ENCODE results near the gene FTSJ3. TPM values are rescaled to one million over a fixed set of nuclear protein-coding genes. Genes with fewer than 3 reads are reported as not detected.
A peak's percentile ranks its signal among the peaks of the same experiment; 100 is the strongest.

The FTSJ3 gene
- total and polyA plus RNA-seq, 2 of the 13 experiments (the other 11 are each of a cell fraction or from before 2014, with no cell fraction given): 26.0 to 64.2 TPM

- TF ChIP-seq, protein P1, sequence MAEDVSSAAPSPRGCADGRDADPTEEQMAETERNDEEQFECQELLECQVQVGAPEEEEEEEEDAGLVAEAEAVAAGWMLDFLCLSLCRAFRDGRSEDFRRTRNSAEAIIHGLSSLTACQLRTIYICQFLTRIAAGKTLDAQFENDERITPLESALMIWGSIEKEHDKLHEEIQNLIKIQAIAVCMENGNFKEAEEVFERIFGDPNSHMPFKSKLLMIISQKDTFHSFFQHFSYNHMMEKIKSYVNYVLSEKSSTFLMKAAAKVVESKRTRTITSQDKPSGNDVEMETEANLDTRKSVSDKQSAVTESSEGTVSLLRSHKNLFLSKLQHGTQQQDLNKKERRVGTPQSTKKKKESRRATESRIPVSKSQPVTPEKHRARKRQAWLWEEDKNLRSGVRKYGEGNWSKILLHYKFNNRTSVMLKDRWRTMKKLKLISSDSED (CRISPR knock-in tag; IDR thresholded peaks at IDR 0.05): 0 out of 2 replicates have a peak, but pooled peaks have one; percentile 24
- TF ChIP-seq ZBTB26 (CRISPR knock-in tag; IDR thresholded peaks at IDR 0.05; ENCODE audit: borderline replicate concordance) (peak; percentile 77; the same call in 1 of the 2 replicates), FOXM1 (CRISPR knock-in tag; IDR thresholded peaks at IDR 0.05) (peak; percentile 83; the same call in 1 of the 2 replicates), SKIL (CRISPR knock-in tag; IDR thresholded peaks at IDR 0.05; ENCODE audit: borderline replicate concordance) (peak; percentile 51), ZNF275 (CRISPR knock-in tag; IDR thresholded peaks at IDR 0.05; ENCODE audit: borderline replicate concordance) (no peak; the same call in 1 of the 2 replicates), THAP11 (CRISPR knock-in tag; IDR thresholded peaks at IDR 0.05) (peak; percentile 96), AKNA (CRISPR knock-in tag; IDR thresholded peaks at IDR 0.05; ENCODE audit: borderline replicate concordance) (0 out of 2 replicates have a peak, but pooled peaks have one; percentile 70)
- TF ChIP-seq, protein P2, sequence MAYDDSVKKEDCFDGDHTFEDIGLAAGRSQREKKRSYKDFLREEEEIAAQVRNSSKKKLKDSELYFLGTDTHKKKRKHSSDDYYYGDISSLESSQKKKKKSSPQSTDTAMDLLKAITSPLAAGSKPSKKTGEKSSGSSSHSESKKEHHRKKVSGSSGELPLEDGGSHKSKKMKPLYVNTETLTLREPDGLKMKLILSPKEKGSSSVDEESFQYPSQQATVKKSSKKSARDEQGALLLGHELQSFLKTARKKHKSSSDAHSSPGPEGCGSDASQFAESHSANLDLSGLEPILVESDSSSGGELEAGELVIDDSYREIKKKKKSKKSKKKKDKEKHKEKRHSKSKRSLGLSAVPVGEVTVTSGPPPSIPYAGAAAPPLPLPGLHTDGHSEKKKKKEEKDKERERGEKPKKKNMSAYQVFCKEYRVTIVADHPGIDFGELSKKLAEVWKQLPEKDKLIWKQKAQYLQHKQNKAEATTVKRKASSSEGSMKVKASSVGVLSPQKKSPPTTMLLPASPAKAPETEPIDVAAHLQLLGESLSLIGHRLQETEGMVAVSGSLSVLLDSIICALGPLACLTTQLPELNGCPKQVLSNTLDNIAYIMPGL (CRISPR knock-in tag; IDR thresholded peaks at IDR 0.05; ENCODE audit: borderline replicate concordance in 1 of 2, low read depth in 1 of 2): peak; percentile 77 to 95
- TF ChIP-seq, protein P3, sequence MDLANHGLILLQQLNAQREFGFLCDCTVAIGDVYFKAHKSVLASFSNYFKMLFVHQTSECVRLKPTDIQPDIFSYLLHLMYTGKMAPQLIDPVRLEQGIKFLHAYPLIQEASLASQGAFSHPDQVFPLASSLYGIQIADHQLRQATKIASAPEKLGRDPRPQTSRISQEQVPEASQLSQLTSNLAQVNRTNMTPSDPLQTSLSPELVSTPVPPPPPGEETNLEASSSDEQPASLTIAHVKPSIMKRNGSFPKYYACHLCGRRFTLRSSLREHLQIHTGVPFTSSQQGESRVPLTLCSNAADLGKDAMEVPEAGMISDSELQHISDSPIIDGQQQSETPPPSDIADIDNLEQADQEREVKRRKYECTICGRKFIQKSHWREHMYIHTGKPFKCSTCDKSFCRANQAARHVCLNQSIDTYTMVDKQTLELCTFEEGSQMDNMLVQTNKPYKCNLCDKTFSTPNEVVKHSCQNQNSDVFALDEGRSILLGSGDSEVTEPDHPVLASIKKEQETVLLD (CRISPR knock-in tag; IDR thresholded peaks at IDR 0.05; ENCODE audit: low read depth): peak; percentile 91; the same call in 1 of the 2 replicates
These were observed 54.0 kb downstream of the FTSJ3 start, which contains the start of gene CCDC47 (continued) for GRCh38 chr17:63773272-63774140.

All from HepG2 (cell line).